Mesodermal cell (in vitro differentiated cells): ENCODE results near the gene DNAI4.

ENCODE experiments used
- H3K27ac ChIP-seq: 2 replicates; pipeline ENCODE4 v1.7.0; 2013; ENCODE audit warnings: mild to moderate bottlenecking, low read depth, low read length, moderate library complexity; ENCODE audit not compliant: severe bottlenecking
- H3K36me3 ChIP-seq: 2 replicates; pipeline ENCODE4 v1.7.1; 2013; ENCODE audit warnings: mild to moderate bottlenecking, low read length, moderate library complexity; ENCODE audit not compliant: control insufficient read depth, insufficient read depth
- H3K4me1 ChIP-seq: one replicate; pipeline ENCODE4 v1.7.1; 2013; ENCODE audit warnings: mild to moderate bottlenecking, low read length; ENCODE audit not compliant: insufficient read depth, control insufficient read depth, poor library complexity, severe bottlenecking
- H3K4me3 ChIP-seq: 2 replicates; pipeline ENCODE4 v1.7.0; 2013; ENCODE audit warnings: low read length, control low read depth, mild to moderate bottlenecking; ENCODE audit not compliant: insufficient read depth, poor library complexity, severe bottlenecking; ENCODE audit errors: extremely low read depth
- H3K9me3 ChIP-seq: 2 replicates; pipeline ENCODE4 v1.7.1; 2013; ENCODE audit warnings: mild to moderate bottlenecking, low read length, moderate library complexity; ENCODE audit not compliant: control insufficient read depth
- WGBS, 2 experiments: methylation state at CpG; one replicate each; pipeline ENCODE4 v1.1.5; 2013; ENCODE audit warnings: missing lambda C conversion rate in 2 of 2; ENCODE audit not compliant: insufficient coverage in 2 of 2; 5-methylcytosine and 5-hydroxymethylcytosine counted together

DNAI4 gene

GRCh38 chr1:66940981-66941380 is 16.3 kb upstream of the DNAI4 start:
- Histone ChIP-seq H3K4me1 (peaks cover 3% of the 10 kb centered on the region), H3K36me3 (peaks cover 13% of the 10 kb centered on the region), H3K4me3 (no peak overlapping the region), H3K27ac (no peak overlapping the region), H3K9me3 (no peaks in the 10 kb centered on the region)
- whole genome bisulfite sequencing, 2 experiments, result no CpG with 5 or more reads among the region's 1 CpG

- Histone ChIP-seq H3K27ac (no peak overlapping the region), H3K4me1 (peaks cover 4% of the 10 kb centered on the region), H3K36me3 (peaks cover 5% of the 10 kb centered on the region), H3K4me3 (no peak overlapping the region), H3K9me3 (no peaks in the 10 kb centered on the region)
Measured at GRCh38 chr1:66938613-66939012, 14.0 kb upstream of the DNAI4 start.

- H3K4me1 ChIP-seq, result peaks cover 4% of the 10 kb centered on the region
- H3K4me3 ChIP-seq, result no peak overlapping the region
- WGBS, 2 experiments, result 0% methylated on average over 1 of the region's 1 CpG
- peaks cover 3% of the 10 kb centered on the region for H3K36me3 ChIP-seq
- no peak overlapping the region for H3K27ac ChIP-seq
- no peaks in the 10 kb centered on the region for H3K9me3 ChIP-seq
Measured at GRCh38 chr1:66937529-66938234, 13.0 kb upstream of the DNAI4 start.

GRCh38 chr1:66933887-66934700 is 9.4 kb upstream of the DNAI4 start:
- Histone ChIP-seq H3K27ac (no peak overlapping the region), H3K4me3 (no peak overlapping the region), H3K36me3 (peaks cover 3% of the 10 kb centered on the region), H3K4me1 (peaks cover 7% of the 10 kb centered on the region), H3K9me3 (no peaks in the 10 kb centered on the region)
- 83% methylated on average over 1 of the region's 7 CpGs; no CpG with 5 or more reads in 1 of the 2 experiments for WGBS, 2 experiments

- no peak overlapping the region for H3K27ac ChIP-seq
- no peak overlapping the region for H3K4me3 ChIP-seq
- H3K9me3 ChIP-seq, result no peaks in the 10 kb centered on the region
- H3K36me3 ChIP-seq, result peaks cover 3% of the 10 kb centered on the region
- H3K4me1 ChIP-seq, result peaks cover 7% of the 10 kb centered on the region
- WGBS, 2 experiments, result 50 to 71% methylated on average over 1 to 2 of the region's 2 CpGs
Measured at GRCh38 chr1:66932291-66932690, 7.6 kb upstream of the DNAI4 start.

- H3K36me3 ChIP-seq, result peaks cover 3% of the 10 kb centered on the region
- H3K27ac ChIP-seq, result no peak overlapping the region
- H3K4me3 ChIP-seq, result peak overlapping the region; percentile 78
- no peaks in the 10 kb centered on the region for H3K9me3 ChIP-seq
- peaks cover 7% of the 10 kb centered on the region for H3K4me1 ChIP-seq
- WGBS, 2 experiments, result 20 to 29% methylated on average over 3 to 4 of the region's 4 CpGs
Measured at GRCh38 chr1:66931590-66931989, 6.9 kb upstream of the DNAI4 start.

- WGBS, 2 experiments, result 0% methylated on average over 1 of the region's 6 CpGs; no CpG with 5 or more reads in 1 of the 2 experiments
Measured at GRCh38 chr1:66930823-66931174, 6.1 kb upstream of the DNAI4 start.

GRCh38 chr1:66929999-66930822 is 5.6 kb upstream of the DNAI4 start:
- Histone ChIP-seq H3K36me3 (peaks cover 3% of the 10 kb centered on the region), H3K4me1 (peaks cover 7% of the 10 kb centered on the region), H3K27ac (peak overlapping the region; percentile 88), H3K9me3 (no peaks in the 10 kb centered on the region), H3K4me3 (peak overlapping the region; percentile 78)
- 0% methylated on average over 17 to 43 of the region's 83 CpGs for WGBS, 2 experiments

More at GRCh38 chr1:66930823-66931174, 6.1 kb upstream of the DNAI4 start:
- H3K36me3 ChIP-seq, result peaks cover 3% of the 10 kb centered on the region
- H3K4me1 ChIP-seq, result peaks cover 7% of the 10 kb centered on the region
- no peaks in the 10 kb centered on the region for H3K9me3 ChIP-seq
- peak overlapping the region; percentile 78 for H3K4me3 ChIP-seq
- peak overlapping the region; percentile 88 for H3K27ac ChIP-seq

- 40 to 45% methylated on average over 5 to 7 of the region's 9 CpGs for WGBS, 2 experiments
- peak overlapping the region; percentile 78 for H3K4me3 ChIP-seq
- H3K4me1 ChIP-seq, result peaks cover 7% of the 10 kb centered on the region
- peaks cover 3% of the 10 kb centered on the region for H3K36me3 ChIP-seq
- H3K27ac ChIP-seq, result no peak overlapping the region
- no peaks in the 10 kb centered on the region for H3K9me3 ChIP-seq
Measured at GRCh38 chr1:66929691-66929998, 5.0 kb upstream of the DNAI4 start.

GRCh38 chr1:66929146-66929688 is 4.6 kb upstream of the DNAI4 start:
- H3K9me3 ChIP-seq, result no peaks in the 10 kb centered on the region
- H3K4me1 ChIP-seq, result peaks cover 5% of the 10 kb centered on the region
- peaks cover 1% of the 10 kb centered on the region for H3K36me3 ChIP-seq
- no peak overlapping the region for H3K27ac ChIP-seq
- WGBS, 2 experiments, result 85% methylated on average over 2 of the region's 3 CpGs; no CpG with 5 or more reads in 1 of the 2 experiments
- H3K4me3 ChIP-seq, result peak overlapping the region; percentile 78
